HG02642 (cell line): Measurements from ENCODE around the gene DDR2.

Experiments used
- ATAC-seq: cut with Tn5 transposase; IDR thresholded peaks from one replicate; pipeline ENCODE4 v1.9.1; 2021; ENCODE audit warnings: mild to moderate bottlenecking; ENCODE audit not compliant: unreplicated experiment, poor library complexity

Gene DDR2

GRCh38 chr1:162694911-162695310 is 62.6 kb downstream of the DDR2 start:
- no peak for ATAC-seq

- no peak for ATAC-seq
Observed at GRCh38 chr1:162695687-162696086, 63.4 kb downstream of the DDR2 start.

GRCh38 chr1:162696286-162696862 is 64.1 kb downstream of the DDR2 start:
- no peak for ATAC-seq

- ATAC-seq, result no peak
Observed at GRCh38 chr1:162697140-162697895, 65.1 kb downstream of the DDR2 start.

- ATAC-seq, result no peak
Observed at GRCh38 chr1:162699366-162699765, 67.1 kb downstream of the DDR2 start.

GRCh38 chr1:162700131-162700530 is 67.9 kb downstream of the DDR2 start:
- no peak for ATAC-seq

GRCh38 chr1:162701286-162701685 is 69.0 kb downstream of the DDR2 start:
- peak; percentile 36 for ATAC-seq

- ATAC-seq, result no peak
Observed at GRCh38 chr1:162702628-162703027, 70.4 kb downstream of the DDR2 start.

- ATAC-seq, result no peak
Observed at GRCh38 chr1:162703708-162704107, 71.4 kb downstream of the DDR2 start.

GRCh38 chr1:162704673-162705424 is 72.6 kb downstream of the DDR2 start:
- ATAC-seq, result no peak

GRCh38 chr1:162706003-162706402 is 73.7 kb downstream of the DDR2 start:
- no peak for ATAC-seq

GRCh38 chr1:162706606-162707005 is 74.3 kb downstream of the DDR2 start:
- ATAC-seq, result no peak

- no peak for ATAC-seq
Observed at GRCh38 chr1:162708286-162708685, 76.0 kb downstream of the DDR2 start.

GRCh38 chr1:162709132-162709860 is 77.0 kb downstream of the DDR2 start:
- ATAC-seq, result no peak

GRCh38 chr1:162709870-162710269 is 77.6 kb downstream of the DDR2 start:
- ATAC-seq, result no peak

GRCh38 chr1:162710345-162710744 is 78.1 kb downstream of the DDR2 start:
- ATAC-seq, result no peak

- no peak for ATAC-seq
Observed at GRCh38 chr1:162710780-162711465, 78.7 kb downstream of the DDR2 start.

- ATAC-seq, result no peak
Observed at GRCh38 chr1:162712317-162713029, 80.2 kb downstream of the DDR2 start.

GRCh38 chr1:162716123-162716522 is 83.9 kb downstream of the DDR2 start:
- no peak for ATAC-seq

- ATAC-seq, result no peak
Observed at GRCh38 chr1:162716552-162716951, 84.3 kb downstream of the DDR2 start.
